OCI-LY7 (cell line): ENCODE measurements around the gene EIF4E2.

Experiments used
- EZH2phosphoT487 ChIP-seq: fragments of 200-600 bp; sonication (generic); IDR thresholded peaks from 2 replicates; pipeline ENCODE4 v1.6.1; 2018; ENCODE audit warnings: low read depth, borderline replicate concordance, mild to moderate bottlenecking, mixed run types, antibody characterized with exemption, low read length, moderate library complexity, mixed read lengths
- TF ChIP-seq, protein P1 (sequence below): fragments of 200-600 bp; sonication (generic); conservative IDR thresholded peaks from 2 replicates; pipeline ENCODE4 v1.5.1; 2014; ENCODE audit warnings: mild to moderate bottlenecking, antibody characterized with exemption, low read length, moderate library complexity, mixed read lengths

DNA sequence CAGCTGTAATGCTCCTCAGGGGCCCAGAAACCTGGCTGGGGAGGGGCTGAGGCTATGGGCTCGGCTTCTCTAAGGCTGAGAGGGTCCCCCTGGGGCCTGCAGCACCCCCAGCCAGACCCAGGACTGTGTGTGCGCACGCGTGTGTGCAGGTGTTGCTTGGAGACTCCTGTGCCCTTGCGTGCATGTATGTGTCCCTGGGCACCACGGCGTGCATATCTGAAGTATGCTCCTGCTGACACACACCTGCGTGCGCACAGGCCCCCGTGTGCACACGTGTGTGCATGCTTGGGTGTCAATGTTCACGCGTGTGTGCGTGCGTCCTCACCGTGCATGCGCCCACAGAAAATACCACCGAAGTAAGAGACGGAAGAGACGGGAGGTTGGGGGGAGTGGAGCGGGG lies 48.0 kb upstream of the EIF4E2 start:
- TF ChIP-seq, protein P1, sequence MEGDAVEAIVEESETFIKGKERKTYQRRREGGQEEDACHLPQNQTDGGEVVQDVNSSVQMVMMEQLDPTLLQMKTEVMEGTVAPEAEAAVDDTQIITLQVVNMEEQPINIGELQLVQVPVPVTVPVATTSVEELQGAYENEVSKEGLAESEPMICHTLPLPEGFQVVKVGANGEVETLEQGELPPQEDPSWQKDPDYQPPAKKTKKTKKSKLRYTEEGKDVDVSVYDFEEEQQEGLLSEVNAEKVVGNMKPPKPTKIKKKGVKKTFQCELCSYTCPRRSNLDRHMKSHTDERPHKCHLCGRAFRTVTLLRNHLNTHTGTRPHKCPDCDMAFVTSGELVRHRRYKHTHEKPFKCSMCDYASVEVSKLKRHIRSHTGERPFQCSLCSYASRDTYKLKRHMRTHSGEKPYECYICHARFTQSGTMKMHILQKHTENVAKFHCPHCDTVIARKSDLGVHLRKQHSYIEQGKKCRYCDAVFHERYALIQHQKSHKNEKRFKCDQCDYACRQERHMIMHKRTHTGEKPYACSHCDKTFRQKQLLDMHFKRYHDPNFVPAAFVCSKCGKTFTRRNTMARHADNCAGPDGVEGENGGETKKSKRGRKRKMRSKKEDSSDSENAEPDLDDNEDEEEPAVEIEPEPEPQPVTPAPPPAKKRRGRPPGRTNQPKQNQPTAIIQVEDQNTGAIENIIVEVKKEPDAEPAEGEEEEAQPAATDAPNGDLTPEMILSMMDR: no peak
- TF ChIP-seq EZH2phosphoT487: no peak
